Left renal cortex interstitium (tissue), 4 donors: ENCODE measurements around the gene MCTP1. TPM values are rescaled to one million over a fixed set of nuclear protein-coding genes. Genes with fewer than 3 reads are reported as not detected.

Source experiments
- DNase-seq, 4 donors: peaks; one replicate each; pipeline ENCODE4 v3.0.0-alpha.2; 2013; ENCODE audit warnings: low read depth in 4 of 4, low spot score in 2 of 4, missing footprints in 1 of 4
- polyA plus RNA-seq, 4 donors: library from polyadenylated mRNA; unstranded; fragments of 120-200 nt; gene quantifications; one replicate each; pipeline ENCODE4 v1.2.1, GENCODE V29; 2013; ENCODE audit not compliant: insufficient read length in 4 of 4

Gene MCTP1
- polyA plus RNA-seq, 4 donors: 3.8 to 6.8 (median 5.1) TPM

DNA sequence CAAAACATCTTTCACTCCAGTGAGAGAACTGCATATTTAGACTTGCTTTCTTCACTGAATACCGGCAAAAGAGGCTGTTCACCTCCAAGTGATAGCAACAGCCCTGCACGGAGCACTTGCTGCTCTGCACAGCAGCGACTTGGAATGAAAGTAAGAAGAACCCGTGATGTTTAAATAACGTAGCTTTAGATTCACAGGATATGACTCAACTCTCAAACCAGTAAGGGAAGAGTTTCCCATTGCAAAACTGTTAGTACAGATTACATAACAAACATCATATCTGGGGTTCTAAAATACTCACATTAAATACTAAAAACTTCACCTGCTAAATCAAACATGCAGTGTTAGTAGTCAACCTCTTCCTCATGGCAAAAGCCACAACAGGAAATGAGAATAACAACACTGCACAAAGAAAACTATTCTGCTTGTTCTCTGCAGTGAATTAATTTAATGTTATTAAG, 203.4 kb downstream of the MCTP1 start:
- DNase-seq: no peak

DNA sequence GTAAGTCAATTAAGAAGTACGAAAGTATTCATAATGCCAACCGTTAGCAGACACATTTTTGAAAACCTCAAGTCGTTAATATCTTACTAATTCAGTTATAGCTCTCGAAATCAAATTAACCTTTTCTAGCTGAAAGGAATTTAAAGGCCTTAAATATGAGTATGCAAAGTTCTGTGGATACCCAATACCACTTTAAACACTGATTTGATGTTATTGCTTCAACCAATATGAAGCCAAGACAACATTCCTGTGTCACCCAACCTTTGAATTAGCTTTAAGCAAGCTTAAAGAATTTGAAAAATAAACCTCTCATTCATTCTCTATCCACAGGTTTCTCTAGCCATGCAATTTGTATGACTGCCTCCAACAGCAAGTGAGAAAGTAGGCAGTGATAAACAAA, 204.5 kb downstream of the MCTP1 start:
- no peak for DNase-seq

GRCh38 chr5:95080030-95080429, 204.9 kb downstream of the MCTP1 start:
- no peak for DNase-seq

DNA sequence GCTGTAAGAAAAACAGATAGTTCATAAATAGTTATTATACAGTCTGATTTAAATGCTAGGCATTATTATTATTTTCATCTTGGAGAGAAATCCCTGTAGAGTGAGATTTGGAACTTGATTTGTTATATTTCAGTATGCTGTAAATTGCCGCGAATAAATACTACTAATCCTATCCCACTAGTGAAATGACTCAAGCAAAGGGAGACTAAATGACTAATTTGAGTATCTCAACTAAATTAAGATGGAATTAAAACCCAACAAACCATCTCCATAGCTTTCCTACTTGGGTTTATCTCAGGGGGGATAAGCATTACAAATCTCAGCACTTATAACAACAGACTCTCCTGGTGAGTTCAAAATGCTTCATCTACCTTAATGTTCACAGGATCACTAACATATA, 206.0 kb downstream of the MCTP1 start:
- DNase-seq: no peak

DNA sequence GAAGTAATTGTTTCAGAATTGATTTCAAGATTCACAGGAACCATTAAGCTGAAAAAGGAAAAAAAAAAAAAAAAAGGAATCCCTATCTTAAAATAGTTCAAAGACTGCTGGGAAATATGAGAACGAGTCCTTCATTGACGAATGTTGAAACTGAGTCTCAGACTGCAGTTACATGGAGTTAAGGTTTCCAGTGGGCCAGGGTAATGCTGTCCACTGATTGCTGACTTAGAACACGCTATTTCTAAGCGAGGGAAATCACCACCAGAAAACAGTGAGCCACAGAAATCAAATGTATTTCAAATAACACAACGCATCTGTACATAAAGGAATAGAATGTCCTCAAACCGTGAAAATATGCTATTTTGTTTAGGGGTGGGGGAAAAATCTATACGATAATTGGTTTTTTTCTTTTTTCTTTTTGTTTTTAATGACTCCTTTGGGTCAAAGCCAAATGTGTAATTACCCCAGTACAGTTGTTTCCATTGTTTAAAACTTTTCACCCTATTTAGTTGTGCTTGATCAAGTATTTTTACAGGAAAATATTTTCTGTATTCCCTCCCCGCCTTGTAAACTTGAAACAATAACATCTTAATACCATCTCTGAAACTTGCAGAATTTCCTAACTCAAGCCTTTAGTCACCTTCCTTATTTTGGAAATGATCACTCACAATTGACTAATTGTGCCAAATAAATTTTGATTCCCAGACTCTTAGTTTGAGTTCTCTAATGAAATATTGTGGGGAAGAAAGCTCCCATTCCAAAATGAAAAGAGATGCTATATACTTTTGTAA, 208.3 kb downstream of the MCTP1 start:
- no peak for DNase-seq

DNA sequence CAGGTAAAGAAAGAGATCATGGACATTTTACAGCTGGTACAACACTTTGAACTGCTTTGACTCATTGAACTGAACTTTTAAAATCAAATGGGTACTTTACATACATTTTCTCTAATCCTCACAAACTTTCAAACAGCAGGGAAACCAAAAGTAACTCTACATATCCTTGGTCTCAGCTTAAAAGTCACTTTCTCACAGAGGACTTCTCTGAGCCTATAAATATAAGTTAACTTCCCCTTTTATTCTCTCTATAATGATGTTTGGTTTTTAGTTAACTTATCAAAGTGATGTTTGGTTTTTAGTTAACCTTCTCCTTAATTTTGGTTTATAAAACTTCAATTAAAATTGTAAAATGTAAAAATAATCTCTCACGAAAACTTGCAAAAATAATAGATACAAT, 209.8 kb downstream of the MCTP1 start:
- no peak for DNase-seq

GRCh38 chr5:95072281-95072680, 212.6 kb downstream of the MCTP1 start:
- no peak for DNase-seq

DNA sequence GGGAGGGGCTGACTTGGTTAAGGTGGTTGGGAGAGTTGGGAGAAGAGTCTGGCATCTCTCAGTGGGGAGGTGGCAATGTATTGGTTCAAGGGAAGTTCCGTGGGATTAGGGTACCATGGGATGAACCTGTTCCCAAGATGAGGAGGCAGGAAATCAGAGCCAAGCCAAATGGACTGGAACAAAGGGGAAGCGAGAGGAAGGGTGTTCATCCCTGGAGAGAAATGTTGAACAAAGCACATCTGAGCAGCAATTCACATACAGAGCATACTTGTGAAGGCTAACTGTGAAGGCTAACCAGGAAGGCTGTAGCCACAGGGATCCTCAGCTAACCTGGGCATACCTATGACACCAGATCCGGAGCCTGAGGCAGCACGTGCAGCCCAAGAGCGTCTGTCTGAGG, 214.0 kb downstream of the MCTP1 start:
- DNase-seq: no peak

- DNase-seq: no peak
Measured at GRCh38 chr5:95070453-95070852, 214.4 kb downstream of the MCTP1 start.

- DNase-seq: no peak
Measured at GRCh38 chr5:95069948-95070347, 214.9 kb downstream of the MCTP1 start.

GRCh38 chr5:95069021-95069420, 215.9 kb downstream of the MCTP1 start:
- no peak for DNase-seq

DNA sequence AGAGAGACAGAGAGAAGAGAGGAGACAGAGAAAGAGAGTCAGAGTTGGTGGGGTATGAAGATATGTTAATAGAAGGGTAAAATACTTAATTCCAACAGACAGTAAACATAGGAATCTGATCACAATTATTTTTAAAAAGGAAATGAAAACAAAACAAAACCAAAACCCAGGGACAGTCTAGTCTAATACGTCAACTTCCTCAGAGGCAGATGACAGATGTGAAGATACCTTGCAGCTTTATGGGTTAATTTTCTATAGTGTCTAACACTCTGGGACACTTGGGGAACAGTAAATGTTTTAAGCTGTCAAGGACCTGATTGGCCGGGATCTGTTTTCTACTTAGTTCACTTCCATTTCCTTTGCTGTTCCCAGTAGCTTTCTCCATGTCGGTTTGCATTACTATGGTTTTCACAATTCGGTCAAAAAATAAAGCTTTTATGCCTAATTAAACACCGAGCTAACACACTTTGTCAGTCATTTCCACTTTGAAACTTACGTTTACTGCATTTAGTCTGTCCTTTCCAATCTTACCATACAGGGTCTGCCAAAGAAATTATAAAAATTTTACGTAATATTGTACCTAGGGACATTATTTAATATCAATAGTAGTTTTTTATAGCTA, 216.5 kb downstream of the MCTP1 start:
- DNase-seq: no peak

GRCh38 chr5:95066048-95066447, 218.8 kb downstream of the MCTP1 start:
- no peak for DNase-seq

- DNase-seq: no peak
Measured at GRCh38 chr5:95063492-95063891, 221.4 kb downstream of the MCTP1 start.

GRCh38 chr5:95060098-95060497, 224.8 kb downstream of the MCTP1 start:
- DNase-seq: no peak

GRCh38 chr5:95059636-95060035, 225.3 kb downstream of the MCTP1 start:
- no peak for DNase-seq

DNA sequence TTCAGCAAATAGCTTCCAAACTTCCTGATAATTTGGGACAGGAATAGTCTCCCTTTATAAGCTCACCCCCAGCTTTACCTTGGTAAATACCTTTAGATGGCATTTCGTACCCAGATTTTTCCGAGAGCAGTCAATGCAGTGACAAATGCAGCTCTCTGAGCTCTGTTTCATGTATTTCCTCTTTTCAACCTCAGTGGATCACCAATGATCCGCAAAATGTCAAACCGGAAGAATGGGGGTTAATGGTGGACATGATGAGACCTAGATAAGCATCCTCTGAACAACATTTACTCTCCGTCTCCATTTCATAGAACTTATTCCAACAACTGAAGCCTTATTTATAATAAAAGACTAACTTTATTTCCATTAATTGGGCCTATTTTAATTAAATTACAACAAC, 227.3 kb downstream of the MCTP1 start:
- DNase-seq: no peak

DNA sequence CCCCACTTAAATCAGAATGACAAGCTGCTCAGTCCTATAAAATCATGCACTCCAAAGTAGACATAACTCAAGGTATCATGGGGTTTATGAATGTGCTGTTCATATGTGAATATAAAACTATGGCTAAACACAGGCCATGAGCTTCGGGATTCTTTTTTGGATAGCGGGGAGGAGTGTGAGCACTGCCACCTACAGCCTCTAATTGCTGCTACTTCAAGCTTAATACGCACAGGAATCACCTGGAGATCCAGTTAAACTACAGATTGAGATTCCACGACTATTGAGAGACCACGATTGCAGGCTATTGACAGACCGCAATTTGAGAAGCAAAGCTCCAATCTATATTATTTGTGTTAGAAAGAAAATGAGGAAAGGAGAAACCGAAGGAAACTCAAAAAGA, 231.6 kb downstream of the MCTP1 start:
- DNase-seq: no peak

- DNase-seq: no peak
Measured at GRCh38 chr5:95050708-95051107, 234.2 kb downstream of the MCTP1 start.

GRCh38 chr5:95048628-95049027, 236.3 kb downstream of the MCTP1 start:
- DNase-seq: no peak

GRCh38 chr5:95045181-95045965, 239.5 kb downstream of the MCTP1 start:
- no peak for DNase-seq

DNA sequence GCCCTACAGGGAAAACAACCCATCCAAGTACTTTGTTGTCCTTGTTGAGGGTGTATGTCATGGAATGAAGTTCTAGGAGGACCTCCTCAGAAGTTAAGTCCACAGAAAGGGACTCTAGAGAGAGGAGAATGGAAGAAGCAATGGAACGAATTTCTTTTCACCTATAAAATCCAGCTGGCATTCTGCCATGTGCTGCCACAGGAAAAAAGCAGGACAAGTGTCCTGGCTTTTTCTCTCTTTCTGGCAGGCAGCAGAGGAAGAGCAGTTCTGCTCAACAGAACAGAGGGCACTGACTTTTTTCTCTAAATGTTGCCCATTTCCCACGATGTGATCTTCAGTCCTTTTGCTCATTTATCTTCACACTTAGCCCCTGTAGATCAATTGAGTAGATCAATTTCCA, 240.8 kb downstream of the MCTP1 start:
- DNase-seq: no peak
